GM08714 (cell line): ENCODE data around the gene TRIM72.
"Not testable (repeated sequence)": the region's sequence is repeated elsewhere in the genome, so short reads cannot be mapped to it uniquely, and the experiment has no call there.

Experiments used
- H3K4me3 ChIP-seq: fragments of 200-500 bp; sonication (Bioruptor generic); 2 replicates; pipeline ENCODE4 v1.5.1; 2014; ENCODE audit warnings: mild to moderate bottlenecking, low read length, inconsistent platforms
- ZNF274 ChIP-seq: IDR thresholded peaks from 2 replicates; pipeline ENCODE4 v1.6.1; 2012; ENCODE audit warnings: mild to moderate bottlenecking, low read depth, low read length

TRIM72 gene

DNA sequence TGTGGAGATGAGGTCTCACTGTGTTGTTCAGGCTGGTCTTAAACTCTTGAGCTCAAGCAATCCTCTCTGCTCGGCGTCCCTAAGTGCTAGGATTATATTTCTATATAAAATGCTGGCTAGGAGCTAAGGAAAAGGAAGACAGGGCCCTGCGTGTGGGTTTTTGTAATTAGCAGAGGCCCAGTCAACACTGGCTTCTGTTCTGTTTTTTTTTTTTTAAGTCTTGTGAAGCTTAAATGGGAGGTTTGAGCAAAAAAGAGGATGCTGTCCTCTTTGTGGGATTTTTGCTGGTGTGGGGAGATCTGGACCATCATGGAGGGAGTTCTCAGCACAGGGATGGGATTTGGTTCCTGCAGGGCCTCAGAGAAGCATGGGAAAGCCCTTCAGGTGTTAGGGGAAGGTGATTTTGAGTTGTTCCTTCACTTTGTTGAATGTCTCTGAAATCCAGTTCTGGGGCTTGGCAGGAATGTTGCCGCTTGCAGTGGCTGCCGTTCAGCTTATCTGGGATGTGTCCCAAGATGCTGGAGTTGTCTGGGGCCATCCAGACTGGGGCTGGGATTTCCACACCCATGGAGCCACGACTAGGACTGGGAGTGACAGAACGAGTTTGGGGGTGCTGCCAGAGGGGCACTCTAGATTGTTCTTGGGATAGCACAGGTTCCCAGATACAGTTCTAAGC is 15.6 kb upstream of the TRIM72 start:
- no peak for TF ChIP-seq ZNF274
- no peak overlapping the region for H3K4me3 ChIP-seq

DNA sequence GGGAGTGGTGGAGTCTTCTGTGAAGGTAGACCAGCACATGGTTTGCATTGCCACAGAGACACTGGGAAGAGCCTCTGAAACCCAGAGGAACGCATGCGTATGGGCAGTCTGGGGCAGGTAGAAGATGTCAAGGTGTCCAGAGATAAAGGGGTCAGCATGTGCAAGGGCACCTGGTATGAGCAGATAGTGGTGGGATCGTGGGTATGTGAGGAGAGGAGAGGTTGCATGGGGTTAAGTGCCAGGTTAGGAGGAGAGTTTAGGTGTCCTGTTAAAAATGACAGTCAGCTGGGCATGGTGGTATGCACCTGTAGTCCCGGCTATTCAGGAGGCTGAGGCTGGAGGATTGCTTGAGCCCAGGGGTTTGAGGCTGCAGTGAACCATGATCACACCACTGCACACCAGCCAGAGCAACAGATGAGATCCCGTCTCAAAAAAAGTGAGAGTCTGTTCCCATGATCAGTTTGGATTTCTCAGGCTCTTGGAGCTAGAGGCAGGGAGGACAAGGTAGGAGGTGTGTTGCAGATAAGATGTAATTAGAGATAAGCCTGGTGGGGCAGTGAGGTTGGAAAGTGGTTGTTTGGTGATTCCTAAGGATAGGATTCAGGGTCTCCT is 14.4 kb upstream of the TRIM72 start:
- no peak overlapping the region for H3K4me3 ChIP-seq
- TF ChIP-seq ZNF274: no peak

DNA sequence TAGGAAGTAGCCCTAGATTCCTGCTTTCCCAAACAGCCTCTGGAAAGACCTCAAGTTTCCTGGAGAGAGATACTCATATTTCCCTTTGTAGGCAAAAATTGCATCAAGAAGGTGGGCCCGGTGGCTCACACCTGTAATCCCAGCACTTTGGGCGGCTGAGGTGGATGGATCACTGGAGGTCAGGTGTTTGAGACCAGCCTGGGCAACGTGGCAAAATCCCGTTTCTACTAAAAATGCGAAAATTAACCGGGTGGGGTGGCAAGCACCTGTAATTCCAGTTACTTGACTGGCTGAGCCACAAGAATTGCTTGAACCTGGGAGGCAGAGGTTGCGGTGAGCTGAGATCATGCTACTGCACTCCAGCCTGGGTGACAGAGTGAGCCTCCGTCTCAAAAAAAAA is 13.8 kb upstream of the TRIM72 start:
- not testable (repeated sequence) for H3K4me3 ChIP-seq

DNA sequence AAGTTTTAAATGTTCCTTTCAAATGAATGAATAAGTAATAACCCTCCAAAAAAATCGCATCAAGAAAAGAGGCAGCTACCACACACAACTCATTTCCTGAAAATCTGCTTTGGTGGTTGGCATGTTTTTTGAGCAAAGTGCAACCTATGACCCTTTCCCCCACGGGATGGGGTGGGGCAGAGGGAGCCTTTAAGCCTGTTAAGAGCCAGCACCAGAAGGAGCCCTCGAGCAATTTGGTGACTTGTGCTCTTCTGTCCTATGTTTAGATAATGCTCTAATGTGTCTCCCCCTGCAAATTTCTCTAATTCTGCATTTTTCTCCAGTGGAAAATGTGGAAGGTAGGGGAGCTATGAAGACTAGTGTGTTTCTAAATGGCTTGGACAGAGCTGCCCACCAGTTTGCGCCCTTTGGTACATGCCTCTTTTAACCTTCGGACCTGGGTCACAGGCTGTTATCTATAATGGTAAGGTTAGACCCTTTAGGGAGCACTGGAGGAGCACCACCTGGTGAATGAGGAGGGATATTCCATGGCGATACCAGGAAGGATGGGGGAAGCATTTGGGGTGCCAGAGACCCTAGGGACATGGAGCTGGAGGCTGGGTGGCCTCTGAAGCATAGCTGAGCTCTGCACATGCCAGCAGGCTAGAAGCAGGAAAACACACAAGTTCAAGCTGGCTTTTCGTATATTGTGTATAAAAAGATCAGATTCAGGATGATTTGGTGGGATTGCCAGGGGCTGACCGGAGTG is 12.9 kb upstream of the TRIM72 start:
- H3K4me3 ChIP-seq: peak overlapping the region; percentile 76; the same call in 1 of the 2 replicates
- TF ChIP-seq ZNF274: no peak

DNA sequence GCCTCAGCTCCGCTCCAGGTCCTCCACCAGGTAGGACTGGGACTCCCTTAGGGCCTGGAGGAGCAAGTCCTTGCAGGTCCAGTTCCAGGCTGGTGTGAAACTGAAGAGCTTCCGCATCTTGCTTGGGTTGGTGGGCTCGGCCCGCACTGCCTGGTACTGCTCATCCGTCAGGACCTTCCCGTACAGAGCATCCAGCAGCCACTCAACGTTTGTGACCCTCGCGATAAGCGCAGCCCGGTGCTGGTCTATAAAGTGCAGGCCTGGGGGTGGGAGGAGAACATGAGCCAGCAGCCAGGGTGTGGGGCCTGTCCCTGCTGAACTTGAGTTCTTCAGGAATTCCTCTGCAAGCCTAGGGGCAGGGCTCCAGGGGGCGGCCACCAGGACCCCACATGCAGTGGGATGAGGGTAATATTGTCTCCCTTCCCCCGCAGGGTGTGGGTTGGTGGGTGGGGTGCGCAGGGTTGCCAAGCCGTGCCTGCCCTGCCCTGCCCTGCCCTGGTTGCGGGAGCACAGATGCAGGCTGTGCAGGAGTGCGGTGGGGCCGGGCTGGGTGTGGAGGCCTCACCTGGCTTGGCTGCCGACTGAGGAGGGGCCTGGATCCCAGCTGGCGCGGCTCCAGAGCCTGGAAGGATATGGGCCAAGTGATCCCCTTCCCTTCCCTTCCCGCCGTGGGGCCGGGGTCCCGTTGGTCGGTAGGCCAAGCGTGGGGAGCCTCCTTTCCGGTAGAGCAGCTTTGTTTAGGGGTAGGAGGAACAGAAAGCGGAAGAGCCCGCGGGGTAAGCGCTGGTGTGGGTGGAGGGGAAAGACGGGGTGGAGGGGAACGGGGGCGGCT is 12.1 kb upstream of the TRIM72 start:
- no peak for TF ChIP-seq ZNF274
- peak overlapping the region; percentile 76; the same call in 1 of the 2 replicates for H3K4me3 ChIP-seq

DNA sequence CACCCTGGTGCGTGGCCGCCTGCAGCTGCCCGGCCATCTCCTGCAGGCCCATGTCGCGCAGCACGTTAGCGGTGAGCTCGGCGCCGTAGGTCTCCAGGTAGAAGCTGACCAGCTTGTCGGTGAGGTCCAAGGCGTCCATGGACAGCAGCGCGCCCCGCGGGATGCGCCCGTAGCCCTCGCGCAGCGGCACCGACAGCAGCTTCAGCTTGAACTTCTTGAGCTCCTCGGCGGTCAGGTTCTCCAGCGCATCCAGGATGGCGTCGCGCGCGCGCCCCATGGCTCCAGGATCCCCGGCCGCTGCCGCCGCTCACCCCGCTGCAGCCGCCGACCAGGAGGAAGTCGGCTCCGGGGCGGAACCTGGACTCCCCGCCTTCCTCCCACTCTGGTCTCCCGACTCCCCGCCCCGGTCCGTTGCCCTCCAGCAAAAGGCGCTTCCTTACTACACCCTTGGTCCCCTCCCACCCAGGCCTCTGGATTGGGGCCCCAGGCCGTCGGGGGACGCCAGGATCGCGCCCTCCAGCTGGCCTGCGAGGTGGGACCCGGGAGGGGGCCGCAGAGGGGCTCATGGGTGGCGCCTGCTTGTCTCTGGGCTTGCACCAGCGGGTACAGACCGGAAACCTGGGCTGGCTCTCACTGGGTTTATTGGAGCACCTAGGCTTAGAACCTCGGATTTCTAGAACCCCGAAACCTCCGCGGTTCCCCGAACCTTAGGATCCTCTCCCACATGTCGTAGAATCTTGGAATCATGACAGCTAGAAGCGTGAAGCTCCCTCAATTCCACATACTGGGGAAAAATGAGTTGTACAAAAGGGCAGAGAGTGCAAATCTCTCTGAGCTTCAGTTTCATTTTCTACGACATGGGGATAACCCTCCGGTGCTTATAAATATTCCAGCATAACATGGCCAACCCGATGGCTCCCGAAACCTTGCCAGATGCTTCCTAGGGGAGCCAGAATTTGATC is 11.2 kb upstream of the TRIM72 start, which contains the start of gene PYCARD:
PYCARD (minus strand) TSS at position 347 of the 962 bp plus-strand sequence; CDS start at position 277, 70 bp downstream.
- no peak for TF ChIP-seq ZNF274
- peak within 1 kb of the TSS; percentile 76; the same call in 1 of the 2 replicates for H3K4me3 ChIP-seq

DNA sequence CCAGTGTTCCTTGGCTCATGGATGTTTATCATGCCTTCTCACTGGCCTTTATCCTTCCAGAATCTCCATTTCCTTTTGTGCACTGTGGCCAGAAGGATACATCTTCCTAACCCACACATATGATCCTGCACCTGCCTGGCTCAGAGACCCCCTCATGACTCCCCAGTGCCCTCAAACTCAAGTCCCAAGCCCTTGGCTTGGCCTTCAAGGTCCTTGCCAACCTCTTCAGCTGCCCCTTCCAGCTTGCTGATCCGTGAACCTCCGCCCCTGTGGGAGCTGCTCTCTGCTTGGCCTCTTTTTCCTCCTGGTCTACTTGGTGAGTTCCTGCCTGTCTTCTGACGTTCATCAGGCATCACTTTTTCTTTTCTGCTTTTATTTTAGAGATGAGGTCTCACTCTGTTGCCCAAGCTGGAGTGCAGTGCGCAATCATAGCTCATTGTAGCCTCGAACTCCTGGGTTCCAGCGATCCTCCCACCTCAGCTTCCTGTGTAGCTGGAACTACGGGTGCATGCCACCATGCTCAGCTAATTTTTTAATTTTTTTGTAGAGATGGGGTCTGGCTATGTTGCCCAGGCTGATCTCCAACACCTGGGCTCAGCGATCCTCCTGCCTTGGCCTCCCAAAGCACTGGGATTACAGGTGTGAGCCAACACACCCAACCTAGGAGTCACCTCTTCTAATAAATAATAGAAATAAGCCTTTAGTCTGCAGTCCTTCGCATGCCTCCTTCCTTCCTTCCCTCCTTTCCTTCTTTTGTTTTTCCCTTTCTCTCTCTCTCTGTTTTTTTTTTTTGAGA is 8.8 kb upstream of the TRIM72 start:
- TF ChIP-seq ZNF274: no peak

DNA sequence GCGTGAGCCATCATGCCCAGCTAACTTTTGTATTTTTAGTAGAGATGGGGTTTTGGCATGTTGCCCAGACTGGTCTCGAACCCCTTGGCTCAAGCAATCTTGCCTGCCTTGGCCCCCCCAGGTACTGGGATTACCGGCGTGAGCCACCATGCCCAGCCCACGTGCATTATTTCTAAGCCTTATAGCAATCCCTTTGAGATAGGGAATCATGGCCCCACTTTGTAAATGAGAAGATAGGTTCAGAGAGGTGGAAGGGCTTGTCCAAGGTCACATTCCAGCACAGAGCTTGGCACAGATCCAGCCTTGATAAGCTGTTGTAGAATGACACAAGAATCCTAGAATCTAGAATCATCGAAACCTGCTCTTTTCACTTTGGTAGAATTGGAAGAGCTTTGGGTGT is 7.1 kb upstream of the TRIM72 start:
- no peak overlapping the region for H3K4me3 ChIP-seq
- no peak for TF ChIP-seq ZNF274

More for the DNA sequence above, 8.8 kb upstream of the TRIM72 start:
- no peak overlapping the region for H3K4me3 ChIP-seq

DNA sequence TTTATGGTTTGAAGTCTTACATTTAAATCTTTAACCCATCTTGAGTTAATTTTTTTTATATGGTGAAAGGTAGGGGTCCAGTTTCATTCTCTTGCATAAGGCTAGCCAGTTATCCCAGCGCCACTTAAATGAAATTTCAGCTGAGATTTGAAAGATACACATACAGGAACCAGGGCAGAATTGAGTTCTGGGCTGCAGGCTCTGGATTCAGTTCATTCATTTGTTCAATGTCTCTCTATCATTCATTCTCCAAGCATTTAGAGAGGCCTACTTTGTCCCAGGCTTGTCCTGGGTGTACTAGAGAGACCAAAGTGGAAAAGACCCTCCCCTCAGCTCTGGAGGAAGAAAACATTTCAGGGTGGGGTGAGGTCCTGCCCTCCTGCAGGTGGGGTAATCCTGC is 577 bp upstream of the TRIM72 start:
- H3K4me3 ChIP-seq: no peak overlapping the region

DNA sequence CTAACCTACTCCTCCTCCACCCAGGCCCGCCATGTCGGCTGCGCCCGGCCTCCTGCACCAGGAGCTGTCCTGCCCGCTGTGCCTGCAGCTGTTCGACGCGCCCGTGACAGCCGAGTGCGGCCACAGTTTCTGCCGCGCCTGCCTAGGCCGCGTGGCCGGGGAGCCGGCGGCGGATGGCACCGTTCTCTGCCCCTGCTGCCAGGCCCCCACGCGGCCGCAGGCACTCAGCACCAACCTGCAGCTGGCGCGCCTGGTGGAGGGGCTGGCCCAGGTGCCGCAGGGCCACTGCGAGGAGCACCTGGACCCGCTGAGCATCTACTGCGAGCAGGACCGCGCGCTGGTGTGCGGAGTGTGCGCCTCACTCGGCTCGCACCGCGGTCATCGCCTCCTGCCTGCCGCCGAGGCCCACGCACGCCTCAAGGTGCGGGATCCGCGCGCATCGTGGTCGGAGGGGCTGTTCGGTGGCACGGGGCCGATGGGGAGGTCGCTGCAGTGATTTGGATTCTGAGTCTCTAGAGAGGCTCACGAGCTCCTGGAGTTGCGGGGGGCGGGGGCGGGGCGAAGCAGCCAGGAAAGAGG is 878 bp downstream of the TRIM72 start:
- no peak overlapping the region for H3K4me3 ChIP-seq
- no peak for TF ChIP-seq ZNF274

More for the DNA sequence above, 577 bp upstream of the TRIM72 start:
- no peak for TF ChIP-seq ZNF274

DNA sequence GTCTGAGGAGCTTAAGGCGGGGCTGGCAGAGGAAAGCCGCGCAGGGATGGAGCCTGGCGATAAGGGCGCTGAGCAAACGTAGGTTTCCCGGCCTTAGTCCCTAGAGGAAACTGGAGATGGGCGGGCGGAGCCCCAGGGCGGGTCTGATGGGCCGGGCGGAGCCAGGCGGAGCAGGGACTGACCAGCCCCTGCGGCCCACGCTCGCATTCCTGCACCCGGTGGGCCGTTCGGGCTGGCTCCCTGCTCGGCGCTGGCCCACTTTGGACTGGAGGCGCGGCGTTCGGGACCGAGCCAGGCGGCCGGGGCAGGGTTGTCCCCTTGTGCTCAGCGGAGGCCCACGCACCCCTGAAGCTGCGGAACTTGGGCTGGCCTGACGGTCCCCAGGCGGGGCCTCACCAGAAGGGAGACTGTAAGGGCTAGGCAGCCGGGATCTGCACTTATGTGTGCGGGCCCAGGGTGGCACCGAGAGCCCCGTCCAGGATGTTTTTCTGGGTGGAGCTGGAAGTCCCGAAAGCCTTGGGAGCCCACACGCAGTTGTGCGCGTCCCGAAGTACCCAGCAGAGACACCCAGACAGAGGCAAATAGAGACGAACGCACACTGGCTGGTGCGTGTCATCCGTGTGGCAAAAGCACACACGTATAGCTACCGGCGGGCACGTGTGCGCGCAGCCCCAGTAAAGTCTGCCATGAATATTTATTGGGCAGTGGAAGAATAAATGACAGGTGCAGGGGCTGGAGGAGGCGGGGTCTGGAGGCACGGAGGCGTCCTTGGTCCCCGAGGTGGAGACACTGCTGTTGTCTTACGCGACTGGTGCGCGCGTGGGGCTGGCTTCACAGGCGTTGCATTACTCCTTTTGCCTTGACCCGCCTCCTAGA is 1.6 kb downstream of the TRIM72 start:
- no peak for TF ChIP-seq ZNF274
- peak overlapping the region; percentile 5; the same call in 1 of the 2 replicates for H3K4me3 ChIP-seq
